ENCODE results near the gene THAP3.

THAP3 gene

DNA sequence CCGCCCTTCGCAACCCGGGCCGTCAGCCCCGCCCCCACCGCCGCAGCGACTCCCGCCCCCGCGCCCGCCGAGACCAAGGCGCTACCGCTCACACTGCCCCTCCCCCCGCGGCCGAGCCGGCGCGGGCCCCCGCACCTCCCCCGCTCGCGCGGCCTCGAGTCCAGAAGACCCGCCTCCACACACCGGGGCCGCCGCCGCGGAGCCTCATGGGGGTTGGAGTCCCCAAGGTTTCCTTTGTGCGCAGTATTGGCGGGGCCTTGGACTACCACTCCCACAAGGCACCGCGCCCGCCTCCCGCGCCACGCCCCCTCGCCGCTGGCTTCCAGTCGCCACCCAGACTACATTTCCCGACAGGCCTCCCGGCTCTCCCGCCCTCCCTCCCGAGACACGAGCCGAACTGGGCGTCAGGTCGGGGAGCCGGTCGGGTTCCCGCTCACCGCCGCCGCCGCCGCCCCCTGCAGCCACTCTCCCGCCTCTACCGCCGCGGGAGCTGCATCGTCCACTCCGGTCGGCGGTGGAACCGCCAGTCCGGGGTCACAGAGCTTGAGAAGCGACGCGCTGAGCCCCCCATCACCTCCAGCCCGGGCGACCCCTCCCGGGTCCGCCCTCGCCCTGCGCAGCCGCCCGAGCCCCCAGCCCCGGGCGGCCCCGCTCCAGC is 11.2 kb upstream of the THAP3 start, which contains the start of gene PHF13:
TSS of gene PHF13 (plus strand) at position 371 of the 658 bp plus-strand sequence. CDS start 336 bp downstream, outside the sequence.
- peak; percentile 98 for DNase-seq

DNA sequence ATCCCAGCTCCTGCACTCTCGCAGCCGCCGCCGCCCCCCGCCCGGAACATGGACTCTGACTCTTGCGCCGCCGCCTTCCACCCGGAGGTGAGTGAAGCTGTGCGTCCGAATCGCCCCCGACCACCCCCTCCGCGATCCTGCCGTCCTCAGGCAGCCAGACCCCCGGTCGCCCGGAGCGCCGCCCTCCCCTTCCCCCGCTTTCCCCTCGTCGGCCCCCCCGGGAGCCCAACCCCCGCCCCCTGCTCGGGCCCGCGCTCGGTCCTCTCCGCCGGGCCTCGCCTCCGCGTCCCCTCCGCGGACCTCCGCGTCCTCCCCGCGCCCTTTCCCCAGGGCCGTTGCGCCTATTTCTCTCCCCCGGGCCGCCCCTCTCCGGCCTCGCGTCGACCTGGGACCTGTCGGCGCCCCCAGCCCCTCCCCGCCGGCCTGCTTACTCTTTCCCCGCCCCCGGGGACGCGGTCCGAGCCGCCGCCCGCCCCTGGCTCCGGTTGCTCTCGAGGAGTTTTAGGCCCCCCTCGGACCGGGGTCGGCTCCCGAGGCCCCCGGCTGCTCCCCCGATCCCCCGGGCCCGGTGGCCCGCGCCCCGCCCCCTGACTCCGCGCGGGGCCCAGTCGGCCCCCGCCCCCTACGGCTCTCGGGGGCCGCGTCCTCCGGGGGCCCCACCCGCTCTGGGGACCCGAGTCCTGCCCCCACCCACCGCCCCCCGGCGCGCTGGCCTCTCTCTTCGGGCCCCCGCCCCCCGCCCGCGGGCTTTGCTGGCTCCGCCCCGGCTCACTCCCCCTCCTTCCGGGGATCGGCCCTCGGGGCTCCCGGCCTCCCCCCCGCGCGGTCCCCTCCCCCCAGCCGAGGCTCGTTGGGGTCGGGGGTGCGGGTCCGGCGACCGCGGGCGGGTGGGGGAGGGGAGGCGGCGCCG is 10.4 kb upstream of the THAP3 start:
- DNase-seq = peak; percentile 30

DNA sequence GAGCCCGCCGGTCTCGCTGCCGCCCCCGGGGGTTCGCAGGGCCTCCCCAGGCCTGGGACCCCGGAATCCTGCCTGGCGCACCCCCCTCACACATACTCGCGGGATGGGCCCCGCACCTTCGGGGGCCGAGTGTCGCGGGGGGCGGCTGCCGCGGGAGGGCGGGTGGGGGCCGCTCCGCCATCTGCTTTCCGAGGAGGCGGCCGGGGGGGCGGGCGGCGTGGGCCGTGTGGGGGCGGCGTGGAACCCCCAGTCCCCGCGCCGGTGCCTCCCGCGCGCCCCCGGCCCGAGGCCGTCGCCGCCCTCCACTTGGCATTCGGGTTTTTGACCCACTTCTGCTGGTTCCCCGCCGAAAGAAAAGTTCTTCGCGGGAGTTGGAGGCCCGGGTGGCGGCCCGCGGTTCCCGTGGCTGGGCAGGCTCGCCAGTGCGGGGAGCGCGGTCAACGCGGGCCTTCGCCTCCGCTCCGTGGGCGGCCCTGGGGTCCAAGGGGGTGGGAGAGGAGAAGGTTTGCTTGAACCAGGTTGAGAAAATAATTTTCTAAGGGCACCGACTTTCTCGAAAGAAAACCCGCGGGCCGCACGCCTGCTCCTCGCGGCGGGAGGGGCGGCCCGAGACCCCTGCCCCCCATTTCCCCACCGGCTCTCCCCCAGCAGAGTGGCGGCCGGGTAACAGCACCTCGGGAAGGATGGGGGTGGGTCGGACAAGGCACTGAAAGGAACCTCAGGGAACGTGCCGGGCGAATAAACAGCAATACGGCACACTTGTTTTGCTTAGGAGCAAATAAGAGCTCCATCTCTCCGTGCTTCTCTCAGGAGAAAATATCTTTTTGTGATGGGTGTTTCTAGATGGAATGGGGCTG is 9.5 kb upstream of the THAP3 start:
- no peak for DNase-seq

DNA sequence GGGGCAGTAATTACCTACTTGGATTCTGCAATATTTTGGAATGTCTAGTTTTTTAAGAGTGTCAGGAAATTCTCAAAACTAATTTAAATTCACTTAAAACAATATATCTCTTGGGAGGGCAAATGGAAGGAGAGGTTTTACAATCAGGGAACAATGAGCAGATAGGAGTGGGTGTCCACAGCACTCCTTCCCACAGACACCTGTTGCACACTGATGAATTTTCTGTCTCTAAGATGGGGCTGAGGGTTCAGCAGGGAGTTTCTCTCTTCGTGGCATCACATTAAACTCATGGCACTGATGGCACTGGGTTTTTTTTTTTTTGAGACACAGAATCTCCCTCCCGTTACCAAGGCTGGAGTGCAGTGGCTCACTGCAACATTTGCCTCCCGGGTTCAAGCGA is 5.6 kb upstream of the THAP3 start:
- no peak for DNase-seq

DNA sequence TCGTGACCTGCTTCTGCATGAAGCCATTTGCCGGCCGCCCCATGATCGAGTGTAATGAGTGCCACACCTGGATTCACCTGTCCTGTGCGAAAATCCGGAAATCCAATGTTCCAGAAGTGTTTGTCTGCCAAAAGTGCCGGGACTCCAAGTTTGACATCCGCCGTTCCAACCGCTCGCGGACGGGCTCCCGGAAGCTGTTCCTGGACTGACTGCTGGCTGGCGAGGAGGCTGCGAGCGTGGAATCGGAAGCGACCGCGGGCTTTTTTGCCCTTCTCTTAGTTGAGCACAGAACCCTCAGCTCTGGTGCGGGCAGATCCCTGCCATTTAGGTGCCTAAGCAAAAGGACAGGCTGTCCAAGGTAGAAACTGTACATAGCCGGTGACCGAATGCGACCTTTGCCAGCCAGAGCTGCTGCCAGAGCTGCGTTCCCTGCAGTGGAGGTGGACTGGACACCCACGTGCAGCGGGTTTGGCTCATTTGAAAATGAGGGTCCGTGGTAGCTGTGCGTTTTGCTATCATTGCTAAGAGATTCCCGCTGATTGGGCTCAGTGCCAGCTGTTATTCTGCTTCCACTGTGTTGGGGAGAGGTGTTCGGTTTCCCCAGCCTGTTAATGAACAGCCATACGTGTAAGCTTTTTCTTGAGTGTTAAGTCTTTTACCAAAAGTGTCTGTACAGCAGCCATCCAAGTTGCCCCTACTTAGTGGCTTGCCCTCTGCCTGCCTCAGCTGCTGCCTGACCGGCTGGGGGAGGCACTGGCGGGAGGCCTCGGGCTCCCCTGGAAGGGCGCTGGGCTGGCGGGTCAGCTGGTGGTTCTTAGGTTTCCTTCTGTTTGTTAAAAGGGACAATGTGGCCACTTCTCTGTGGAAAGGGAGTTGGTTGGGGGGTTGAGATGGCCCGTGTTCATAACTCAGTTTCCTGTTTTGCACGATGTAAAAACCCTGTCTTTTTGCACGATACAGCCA is 3.0 kb upstream of the THAP3 start:
- no peak for DNase-seq

DNA sequence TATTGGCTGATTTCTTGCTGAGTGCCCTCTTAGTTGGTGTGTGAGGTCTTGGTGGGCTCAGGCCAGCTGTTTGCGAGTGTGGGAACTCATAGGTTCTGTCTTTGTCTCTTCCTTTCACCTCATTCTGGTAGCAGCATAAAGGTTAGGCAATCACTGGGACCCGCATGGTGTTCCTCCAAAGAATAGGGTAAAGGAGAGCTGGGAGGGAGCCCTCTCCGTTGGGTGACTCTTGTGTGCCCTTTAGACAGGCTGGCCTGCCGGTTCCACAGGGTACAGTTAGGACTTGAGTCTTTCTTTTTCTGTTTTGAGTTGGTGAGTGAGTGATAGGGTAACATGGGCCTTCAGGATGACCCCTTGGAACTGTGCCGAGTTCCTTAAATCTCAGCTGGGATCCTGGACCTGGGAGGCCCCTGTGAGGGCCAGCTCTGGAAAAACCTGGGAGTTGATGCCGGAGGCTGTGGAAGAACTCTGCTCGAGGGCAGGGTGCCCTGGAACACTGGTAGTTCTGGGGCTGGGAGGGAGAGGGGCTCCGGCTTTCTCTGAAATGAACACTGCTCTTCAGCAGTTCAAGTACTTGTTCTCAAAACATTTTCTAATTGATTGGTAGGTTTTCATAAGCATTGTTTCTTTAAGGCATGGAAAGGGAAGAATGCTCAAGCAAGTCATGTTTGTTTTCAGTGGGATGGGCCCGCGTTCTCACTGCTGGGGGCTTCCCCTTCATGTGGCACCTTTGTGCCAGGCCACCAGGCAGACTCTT is 2.1 kb upstream of the THAP3 start:
- no peak for DNase-seq

DNA sequence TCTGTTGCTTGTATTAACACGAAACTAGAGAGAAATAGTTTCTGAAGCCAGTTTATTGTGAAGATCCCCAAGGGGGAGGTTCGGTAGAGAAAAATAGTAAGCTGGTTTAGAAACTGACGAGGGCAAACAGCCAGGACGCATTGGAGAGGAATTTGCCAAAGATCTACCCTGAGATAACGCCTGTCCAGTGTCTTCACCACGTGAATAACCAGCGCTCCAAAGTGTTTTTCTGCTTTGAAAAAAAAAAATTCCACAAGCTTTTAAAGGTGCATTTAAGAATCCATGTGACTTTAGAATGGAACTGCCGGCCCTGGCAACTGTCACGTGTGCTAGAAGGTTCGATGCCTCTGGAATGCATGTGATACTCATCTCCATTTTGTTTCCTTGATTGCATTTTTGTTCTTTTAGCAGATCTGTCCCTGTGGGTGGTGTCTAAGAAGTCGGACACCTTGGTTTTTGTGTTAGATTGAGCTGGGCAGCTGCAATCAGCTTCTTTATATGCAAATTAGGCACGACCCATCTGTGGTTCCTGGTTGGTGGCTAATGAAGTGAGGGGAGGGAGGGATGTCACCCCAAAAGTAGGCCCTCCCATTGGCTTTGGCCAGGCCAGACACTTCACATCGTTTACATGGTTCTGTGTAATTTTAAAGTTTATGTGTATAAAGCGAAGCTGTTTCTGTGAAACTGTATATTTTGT is 1.3 kb upstream of the THAP3 start:
- no peak for DNase-seq

DNA sequence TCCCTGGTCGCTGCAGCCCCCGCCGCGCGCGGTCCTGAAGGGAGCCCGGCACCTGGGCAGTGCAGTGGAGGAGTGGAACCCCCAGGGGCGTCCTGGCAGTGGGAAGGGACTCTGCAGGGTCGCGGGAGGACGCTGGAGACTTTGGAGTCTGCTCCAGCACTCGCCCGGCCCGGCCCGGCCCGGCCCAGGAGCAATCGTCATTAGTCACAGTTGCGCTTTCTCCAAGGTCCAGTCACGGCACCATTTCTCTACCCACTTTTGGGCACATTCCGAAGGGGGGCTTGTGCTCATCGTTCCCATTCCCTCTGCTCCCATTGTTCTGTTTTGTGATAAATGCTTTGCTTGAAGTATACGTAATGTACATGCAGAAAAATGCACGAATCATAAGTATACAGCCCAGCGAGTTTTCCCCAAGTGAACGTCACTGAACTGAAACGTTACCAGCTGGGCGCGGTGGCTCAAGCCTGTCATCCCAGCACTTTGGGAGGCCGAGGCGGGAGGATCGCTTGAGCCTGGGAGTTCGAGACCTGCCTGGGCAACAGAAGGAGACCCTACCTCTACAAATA is 999 bp downstream of the THAP3 start:
- no peak for DNase-seq

DNA sequence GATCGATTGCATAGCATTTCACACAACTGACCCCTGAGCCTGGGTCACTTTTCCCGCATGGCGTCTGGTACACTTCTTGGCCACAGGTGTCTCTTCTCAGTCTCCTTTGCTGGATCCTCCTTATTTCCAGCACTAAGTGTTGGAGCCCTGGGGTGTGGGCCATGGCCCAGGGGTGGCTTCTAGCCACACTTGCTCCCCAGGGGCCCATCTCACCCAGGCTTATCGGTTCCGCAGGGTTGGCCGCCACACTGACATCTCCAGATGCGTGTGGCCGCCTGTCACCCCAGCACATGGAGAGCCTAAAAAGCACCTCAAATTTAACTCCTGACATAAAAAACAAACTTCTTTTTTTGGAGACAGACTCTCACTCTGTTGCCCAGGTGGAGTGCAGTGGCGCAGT is 2.4 kb downstream of the THAP3 start:
- no peak for DNase-seq

DNA sequence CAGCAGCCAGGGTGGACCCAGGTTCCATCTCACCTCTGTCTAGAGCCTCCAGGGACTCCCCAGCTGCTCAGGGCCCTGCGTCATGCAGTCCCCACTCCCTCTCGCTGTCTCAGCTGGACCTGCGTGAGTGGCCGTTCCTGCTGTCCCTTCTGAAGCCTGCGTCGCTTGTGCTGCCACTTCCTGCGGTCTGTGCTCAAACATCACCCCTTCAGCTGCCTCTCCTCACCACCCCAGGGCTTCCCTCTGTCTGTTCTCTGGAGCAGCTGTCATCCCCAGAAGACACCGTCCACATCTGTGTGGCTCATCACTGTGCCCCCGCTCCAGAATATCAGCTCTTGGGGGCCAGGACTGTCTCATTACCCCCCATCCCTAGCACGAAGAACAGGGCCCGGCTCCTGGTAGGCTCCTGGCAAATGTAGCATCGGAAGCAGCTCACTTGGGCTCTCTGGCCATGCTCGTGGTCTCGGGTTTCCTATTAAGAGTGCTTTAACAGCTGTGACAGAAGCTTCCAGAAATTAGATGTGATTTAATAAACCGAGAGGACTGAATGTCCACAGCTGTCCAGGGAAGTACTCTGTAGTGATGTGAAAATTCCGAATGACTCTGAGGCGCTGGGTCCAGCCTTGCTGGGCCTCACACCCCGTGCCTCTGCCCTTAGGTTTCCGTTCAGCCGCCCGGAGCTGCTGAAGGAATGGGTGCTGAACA is 3.3 kb downstream of the THAP3 start:
- DNase-seq = no peak

DNA sequence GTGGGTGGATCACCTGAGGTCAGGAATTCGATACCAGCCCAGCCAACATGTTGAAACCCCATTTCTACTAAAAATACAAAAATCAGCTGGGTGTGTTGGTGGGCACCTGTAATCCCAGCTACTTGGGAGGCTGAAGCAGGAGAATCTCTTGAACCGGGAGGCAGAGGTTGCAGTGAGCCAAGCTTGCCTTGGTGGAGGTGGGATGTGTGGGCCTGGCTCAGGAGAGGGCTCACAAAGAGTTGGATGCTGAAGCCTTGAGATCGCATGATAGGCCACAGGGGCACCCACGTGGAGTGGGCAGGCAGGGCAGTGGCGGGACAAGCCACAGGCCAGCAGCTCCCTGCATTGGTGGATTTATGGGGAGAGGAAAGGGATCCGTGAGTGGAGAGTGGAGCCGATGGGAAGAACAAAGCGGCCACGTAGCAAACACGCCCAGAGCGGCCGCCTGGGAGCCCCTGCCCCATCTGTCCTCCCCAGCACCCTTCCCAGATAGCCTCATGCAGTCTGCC is 4.4 kb downstream of the THAP3 start:
- DNase-seq = no peak

DNA sequence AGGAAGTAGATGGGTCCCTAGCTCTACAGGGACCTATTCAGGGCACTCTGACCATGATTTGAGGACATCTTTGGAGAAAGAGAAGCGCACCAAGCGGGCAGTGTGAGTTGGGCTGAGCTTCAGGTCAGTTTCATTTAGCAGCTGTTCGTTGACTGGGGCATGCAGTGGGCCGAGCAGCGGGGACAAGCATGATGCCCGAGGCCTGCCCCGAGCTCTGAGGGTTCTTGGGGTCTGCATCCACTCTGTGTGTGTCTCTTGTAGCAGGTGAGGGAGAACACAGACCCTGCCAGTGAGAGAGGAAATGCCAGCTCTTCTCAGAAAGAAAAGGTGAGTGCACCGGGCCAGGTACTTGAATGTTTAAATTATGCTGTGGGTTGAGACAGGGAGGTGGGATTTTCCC is 5.4 kb downstream of the THAP3 start:
- DNase-seq = no peak

DNA sequence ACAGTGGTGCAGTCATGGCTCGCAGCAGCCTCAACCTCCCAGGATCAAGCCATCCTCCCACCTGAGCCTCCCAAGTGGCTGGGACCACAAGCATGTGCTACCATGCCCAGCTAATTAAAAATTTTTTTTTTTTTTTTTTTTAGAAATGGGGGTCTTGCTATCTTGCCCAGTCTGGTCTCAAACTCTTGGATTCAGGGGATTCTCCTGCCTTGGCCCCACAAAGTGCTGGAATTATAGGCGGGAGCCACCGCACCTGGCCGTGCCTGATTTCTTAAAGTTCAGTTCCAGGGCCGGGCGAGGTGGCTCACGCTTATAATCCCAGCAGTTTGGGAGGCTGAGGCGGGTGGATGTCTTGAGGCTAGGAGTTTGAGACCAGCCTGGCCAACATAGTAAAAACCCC is 6.4 kb downstream of the THAP3 start:
- no peak for DNase-seq

DNA sequence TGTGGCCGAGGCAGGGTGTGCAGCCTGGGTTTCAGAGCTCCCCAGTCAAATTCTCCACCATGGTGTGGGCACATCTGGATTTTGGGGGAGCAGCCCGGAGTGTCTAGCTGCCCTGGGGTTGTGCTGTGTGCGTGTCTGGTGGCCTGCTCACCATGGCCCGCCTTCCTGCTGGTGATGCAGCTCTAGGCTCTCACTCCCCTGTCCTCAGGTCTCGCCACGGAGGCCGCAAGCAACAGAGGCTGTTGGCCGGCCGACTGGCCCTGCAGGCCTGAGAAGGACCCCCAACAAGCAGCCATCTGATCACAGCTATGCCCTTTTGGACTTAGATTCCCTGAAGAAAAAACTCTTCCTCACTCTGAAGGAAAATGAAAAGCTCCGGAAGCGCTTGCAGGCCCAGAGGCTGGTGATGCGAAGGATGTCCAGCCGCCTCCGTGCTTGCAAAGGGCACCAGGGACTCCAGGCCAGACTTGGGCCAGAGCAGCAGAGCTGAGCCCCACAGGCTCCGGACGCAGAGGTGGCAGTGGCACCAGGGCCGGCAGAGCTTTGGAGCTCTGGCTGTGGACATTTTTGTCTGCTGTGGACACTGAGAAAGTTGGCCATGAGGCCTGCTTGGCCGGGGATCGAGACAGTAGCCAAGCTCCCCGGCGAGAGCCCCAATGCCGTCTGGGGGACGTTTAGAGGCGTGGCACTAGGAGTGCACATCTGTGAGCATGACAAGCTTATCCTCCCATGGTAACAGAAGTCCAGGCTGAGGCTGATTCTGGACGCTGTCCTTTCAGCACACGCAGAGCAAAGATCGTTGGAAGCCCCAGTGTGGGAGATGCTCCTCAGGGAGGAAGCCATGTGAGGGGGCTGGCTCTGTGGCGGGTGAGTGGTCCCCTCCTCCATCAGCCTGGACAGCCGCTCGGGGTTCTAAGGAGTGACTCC is 8.2 kb downstream of the THAP3 start:
- DNase-seq = no peak

DNA sequence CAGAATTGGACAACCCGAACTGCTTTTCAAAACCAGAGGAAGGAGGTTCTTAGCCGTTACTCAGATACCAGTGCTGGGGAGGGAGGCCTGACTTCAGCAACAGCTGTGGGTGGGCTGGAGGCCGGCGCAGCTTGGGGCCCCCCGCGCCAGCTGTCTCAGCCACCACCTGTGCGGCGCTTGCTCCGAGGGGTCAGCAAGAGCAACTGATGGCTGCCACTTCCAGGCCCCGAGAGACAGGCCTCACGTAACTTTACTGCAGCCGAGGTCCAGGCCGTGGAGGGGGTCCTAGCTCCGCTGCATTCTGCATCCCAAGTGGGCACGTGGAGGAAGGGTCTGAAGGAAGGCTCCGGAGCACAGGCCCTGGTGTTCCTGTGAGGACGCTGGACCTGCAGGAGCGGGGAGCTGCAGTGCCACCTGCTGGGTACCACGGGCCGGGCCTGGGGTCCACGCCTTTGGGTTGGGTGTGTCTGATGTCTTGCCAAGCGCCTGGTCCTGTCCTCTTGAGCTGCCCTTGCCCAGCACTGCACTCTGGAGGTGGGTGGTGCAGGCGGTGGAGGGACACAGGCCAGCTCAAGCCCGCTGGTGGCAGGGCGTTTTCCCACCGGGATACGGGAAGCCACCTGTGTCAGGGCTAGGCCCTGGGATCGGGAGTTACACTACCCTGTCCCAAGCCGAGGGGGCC is 9.8 kb downstream of the THAP3 start:
- DNase-seq = peak; percentile 7

DNA sequence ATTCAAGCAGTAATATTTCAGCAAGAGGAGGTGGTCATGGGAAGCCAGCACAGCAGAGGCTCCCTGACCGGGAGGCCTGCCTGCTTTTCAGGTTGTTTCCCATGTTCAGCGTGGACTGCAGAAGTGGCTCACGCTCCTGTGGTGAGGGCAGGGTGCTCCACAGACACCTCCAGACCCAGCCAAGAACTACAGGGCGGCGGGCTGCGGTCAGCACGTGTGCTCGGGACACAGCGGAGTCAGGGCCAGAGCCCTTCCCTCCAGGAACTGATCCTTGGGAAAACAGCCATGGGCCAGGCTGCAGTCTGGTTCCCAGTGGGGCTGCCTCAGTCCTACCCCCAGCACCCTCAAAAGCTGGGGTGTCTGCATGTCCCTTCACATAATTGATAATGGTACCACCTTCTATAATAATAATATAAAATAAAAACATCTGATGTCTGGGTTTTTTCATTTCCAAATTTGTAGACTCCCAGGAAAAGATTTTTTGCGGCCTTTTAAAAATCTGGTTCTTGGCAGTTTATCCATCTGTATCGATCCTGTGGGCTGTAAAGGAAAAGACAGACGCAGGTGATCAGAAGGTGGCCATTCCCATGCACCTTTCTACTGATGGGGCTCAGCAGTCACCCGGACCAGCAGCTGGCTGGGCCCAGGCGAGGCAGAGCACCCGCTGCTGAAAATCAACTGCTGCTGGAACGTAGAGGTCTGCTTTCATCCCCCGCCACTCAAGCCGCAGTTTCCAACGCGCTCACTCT is 10.7 kb downstream of the THAP3 start:
- no peak for DNase-seq

All from midbrain (tissue), 1 donor.